GM23248 (cell line): Measurements from ENCODE around the gene MTSS2. TPM values are rescaled to one million over a fixed set of nuclear protein-coding genes. Genes with fewer than 3 reads are reported as not detected.

ENCODE experiments used
- DNase-seq: peaks from one replicate; pipeline ENCODE4 v3.0.0-alpha.2; 2015
- H2AFZ ChIP-seq: fragments of 200-600 bp; sonication (generic); 2 replicates; pipeline ENCODE4 v1.6.1; 2016; ENCODE audit warnings: antibody characterized with exemption
- H3F3A ChIP-seq: fragments of 200-600 bp; sonication (generic); 2 replicates; pipeline ENCODE4 v1.6.1; 2016; ENCODE audit warnings: mild to moderate bottlenecking, antibody characterized with exemption, mixed run types; ENCODE audit not compliant: insufficient read depth
- H3K27ac ChIP-seq: fragments of 200-600 bp; sonication (generic); 2 replicates; pipeline ENCODE4 v1.5.1; 2016; ENCODE audit warnings: mild to moderate bottlenecking
- H3K27me3 ChIP-seq: fragments of 200-600 bp; sonication (generic); replicated peaks from 2 replicates; pipeline ENCODE4 v1.6.1; 2016; ENCODE audit warnings: mild to moderate bottlenecking; ENCODE audit not compliant: insufficient read depth
- H3K36me3 ChIP-seq: fragments of 200-600 bp; sonication (generic); 2 replicates; pipeline ENCODE4 v1.6.1; 2016; ENCODE audit warnings: low read depth, mild to moderate bottlenecking
- H3K4me1 ChIP-seq: fragments of 200-600 bp; sonication (generic); 2 replicates; pipeline ENCODE4 v1.6.1; 2016; ENCODE audit warnings: mild to moderate bottlenecking; ENCODE audit not compliant: insufficient read depth
- H3K4me2 ChIP-seq: fragments of 200-600 bp; sonication (generic); one replicate; pipeline ENCODE4 v1.6.1; 2016; ENCODE audit warnings: mild to moderate bottlenecking; ENCODE audit not compliant: unreplicated experiment
- H3K4me3 ChIP-seq: fragments of 200-600 bp; sonication (generic); 2 replicates; pipeline ENCODE4 v1.5.1; 2016; ENCODE audit warnings: mild to moderate bottlenecking
- H3K79me2 ChIP-seq: fragments of 200-600 bp; sonication (generic); 2 replicates; pipeline ENCODE4 v1.6.1; 2016; ENCODE audit warnings: mild to moderate bottlenecking; ENCODE audit not compliant: insufficient read depth
- H3K9ac ChIP-seq: fragments of 200-600 bp; sonication (generic); 2 replicates; pipeline ENCODE4 v1.6.1; 2016; ENCODE audit warnings: mild to moderate bottlenecking
- H3K9me2 ChIP-seq: fragments of 200-600 bp; sonication (generic); 2 replicates; pipeline ENCODE4 v1.6.1; 2016; ENCODE audit warnings: mixed run types, mild to moderate bottlenecking, moderate library complexity; ENCODE audit not compliant: insufficient read depth
- H3K9me3 ChIP-seq: fragments of 200-600 bp; sonication (generic); one replicate; pipeline ENCODE4 v1.6.1; 2017; ENCODE audit warnings: low read depth
- H4K20me1 ChIP-seq: fragments of 200-600 bp; sonication (generic); 2 replicates; pipeline ENCODE4 v1.6.0; 2016; ENCODE audit not compliant: insufficient read depth
- EZH2 ChIP-seq: fragments of 200-600 bp; sonication (generic); IDR thresholded peaks from 2 replicates; pipeline ENCODE4 v1.6.1; 2018; ENCODE audit warnings: antibody characterized with exemption, mild to moderate bottlenecking; ENCODE audit not compliant: insufficient read depth, poor library complexity, severe bottlenecking
- EZH2phosphoT487 ChIP-seq: fragments of 200-600 bp; sonication (generic); IDR thresholded peaks from 2 replicates; pipeline ENCODE4 v1.6.1; 2018; ENCODE audit warnings: antibody characterized with exemption, moderate library complexity, mild to moderate bottlenecking, low read depth; ENCODE audit not compliant: insufficient read depth
- WGBS, 2 experiments: methylation state at CpG; one replicate each; pipeline ENCODE4 v1.1.6; 2015 to 2017; ENCODE audit warnings: low lambda C conversion rate in 2 of 2, low coverage in 1 of 2; ENCODE audit errors: missing lambda C conversion rate in 2 of 2; 5-methylcytosine and 5-hydroxymethylcytosine counted together
- in situ Hi-C: fragments of 300-500 bp; cut with MboI; formaldehyde crosslinking; loops from 2 replicates; pipeline ENCODE4 v1.15.0; 2020
- polyA plus RNA-seq: library from polyadenylated mRNA; unstranded; fragments of >200 nt; fragmentation: Nextera tagmentation; extraction: Ambion mirVana; gene quantifications from 2 replicates; pipeline ENCODE4 v1.2.1, GENCODE V29; 2016
- total RNA-seq: library from RNA; depleted of rRNA; stranded (reverse); fragments of >200 nt; shearing (Covaris generic); gene quantifications from 2 replicates; pipeline ENCODE4 v1.2.3, GENCODE V29; 2014

Gene MTSS2
- total and polyA plus RNA-seq, 2 experiments from 2014 or later: 0.44 to 23.7 TPM

- TF ChIP-seq EZH2: no peak
- no peak for TF ChIP-seq EZH2phosphoT487
- H3K27me3 ChIP-seq: no peaks in the 10 kb centered on the region
- no peaks in the 10 kb centered on the region for H3K36me3 ChIP-seq
- no peaks in the 10 kb centered on the region for H4K20me1 ChIP-seq
- peak overlapping the region; percentile 16; the same call in 1 of the 2 replicates for H3K9ac ChIP-seq
- in situ Hi-C loops: no loop called here
- H2AFZ ChIP-seq: no peak overlapping the region
- no peaks in the 10 kb centered on the region for H3K9me2 ChIP-seq
- H3K4me2 ChIP-seq: no peak overlapping the region
- H3K27ac ChIP-seq: peak overlapping the region; percentile 41
- H3K9me3 ChIP-seq: no peaks in the 10 kb centered on the region
- no peaks in the 10 kb centered on the region for H3F3A ChIP-seq
- peaks cover 45% of the 10 kb centered on the region for H3K4me1 ChIP-seq
- WGBS, 2 experiments: 23 to 33% methylated on average over 8 of the region's 8 CpGs
- peaks cover 22% of the 10 kb centered on the region for H3K79me2 ChIP-seq
- no peak overlapping the region for H3K4me3 ChIP-seq
- peak; percentile 60 for DNase-seq
Measured at GRCh38 chr16:70688246-70688742, 2.4 kb upstream of the MTSS2 start.

GRCh38 chr16:70687671-70688245, 1.9 kb upstream of the MTSS2 start:
- H3K4me3 ChIP-seq: no peak overlapping the region
- no peaks in the 10 kb centered on the region for H3K9me3 ChIP-seq
- no peaks in the 10 kb centered on the region for H3K36me3 ChIP-seq
- no peaks in the 10 kb centered on the region for H3K27me3 ChIP-seq
- peak overlapping the region; percentile 16; the same call in 1 of the 2 replicates for H3K9ac ChIP-seq
- peaks cover 27% of the 10 kb centered on the region for H3K79me2 ChIP-seq
- no peak for TF ChIP-seq EZH2phosphoT487
- no peak for TF ChIP-seq EZH2
- no peak for DNase-seq
- in situ Hi-C loops: no loop called here
- peak overlapping the region; percentile 41 for H3K27ac ChIP-seq
- no peaks in the 10 kb centered on the region for H3F3A ChIP-seq
- H3K4me2 ChIP-seq: no peak overlapping the region
- H2AFZ ChIP-seq: no peak overlapping the region
- WGBS, 2 experiments: 82 to 88% methylated on average over 17 to 18 of the region's 18 CpGs
- H4K20me1 ChIP-seq: no peaks in the 10 kb centered on the region
- peaks cover 39% of the 10 kb centered on the region for H3K4me1 ChIP-seq
- no peaks in the 10 kb centered on the region for H3K9me2 ChIP-seq

GRCh38 chr16:70687102-70687511, 1.3 kb upstream of the MTSS2 start:
- Histone ChIP-seq H3F3A (no peaks in the 10 kb centered on the region), H3K79me2 (peaks cover 33% of the 10 kb centered on the region), H3K27ac (no peak overlapping the region), H4K20me1 (no peaks in the 10 kb centered on the region), H3K9me3 (no peaks in the 10 kb centered on the region), H3K9ac (peak overlapping the region; percentile 87; the same call in 1 of the 2 replicates), H3K4me2 (no peak overlapping the region), H3K27me3 (no peaks in the 10 kb centered on the region), H3K9me2 (no peaks in the 10 kb centered on the region), H3K4me1 (peaks cover 33% of the 10 kb centered on the region), H2AFZ (no peak overlapping the region), H3K4me3 (no peak overlapping the region), H3K36me3 (no peaks in the 10 kb centered on the region)
- DNase-seq: no peak
- TF ChIP-seq EZH2: no peak
- TF ChIP-seq EZH2phosphoT487: no peak
- 40 to 43% methylated on average over 5 of the region's 5 CpGs for WGBS, 2 experiments
- in situ Hi-C loops: no loop called here

GRCh38 chr16:70686376-70687101, 686 bp upstream of the MTSS2 start:
- 59 to 65% methylated on average over 26 to 29 of the region's 29 CpGs for WGBS, 2 experiments
- H2AFZ ChIP-seq: 0 out of 2 replicates have a peak overlapping the region, but pooled peaks have one; percentile 40
- H3K4me3 ChIP-seq: peak overlapping the region; percentile 72
- H3K9ac ChIP-seq: peak overlapping the region; percentile 87
- no peaks in the 10 kb centered on the region for H4K20me1 ChIP-seq
- H3K79me2 ChIP-seq: peaks cover 39% of the 10 kb centered on the region
- no peaks in the 10 kb centered on the region for H3K9me2 ChIP-seq
- no peaks in the 10 kb centered on the region for H3K27me3 ChIP-seq
- no peak for TF ChIP-seq EZH2phosphoT487
- no peak for TF ChIP-seq EZH2
- H3K4me2 ChIP-seq: peak overlapping the region; percentile 72
- H3K27ac ChIP-seq: peak overlapping the region; percentile 59
- H3K36me3 ChIP-seq: no peaks in the 10 kb centered on the region
- no peaks in the 10 kb centered on the region for H3F3A ChIP-seq
- in situ Hi-C loops: no loop called here
- H3K9me3 ChIP-seq: no peaks in the 10 kb centered on the region
- DNase-seq: no peak
- peaks cover 29% of the 10 kb centered on the region for H3K4me1 ChIP-seq
